ENCODE data around the gene CDC27. TPM values are rescaled to one million over a fixed set of nuclear protein-coding genes. Genes with fewer than 3 reads are reported as not detected.

Gene CDC27
- total and polyA plus RNA-seq, 7 experiments from 2014 or later, result 47.4 to 98.3 (median 67.2) TPM

DNA sequence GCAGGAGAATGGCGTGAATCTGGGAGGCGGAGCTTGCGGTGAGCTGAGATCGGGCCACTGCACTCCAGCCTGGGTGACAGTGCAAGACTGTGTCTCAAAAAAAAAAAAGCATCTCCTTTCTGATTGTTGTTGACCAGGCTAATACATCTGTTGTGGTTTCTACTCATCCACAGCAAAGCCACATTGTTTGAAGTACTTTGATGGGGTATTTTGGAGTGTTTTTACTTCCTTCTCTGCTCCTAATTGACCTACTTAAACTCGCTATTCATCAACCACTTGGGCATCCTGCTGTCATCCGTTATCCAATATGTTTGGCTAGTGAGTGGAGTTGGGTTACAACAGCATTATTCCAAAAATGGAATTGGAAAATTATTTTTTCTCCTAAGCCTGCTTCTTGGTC lies 3.5 kb upstream of the CDC27 start:
- no peaks in the 10 kb centered on the region for H3K9me3 ChIP-seq (ENCODE audit: control insufficient read depth in 2 of 3, low read length in 3 of 3)
- no peak for ATAC-seq
- ChIA-PET POLR2A (no interaction called here), CTCF (no interaction called here)
- H3K36me3 Mint-ChIP-seq, result peaks cover 0 to 4% (median 2%) of the 10 kb centered on the region in 5 donors
- H3K27me3 ChIP-seq (ENCODE audit: control insufficient read depth in 2 of 2, insufficient read depth in 2 of 2, low read length in 2 of 2), result no peaks in the 10 kb centered on the region
- intact Hi-C loops (cut with micrococcal nuclease), result no loop called here
- peaks cover 6 to 11% of the 10 kb centered on the region in 2 donors for H3K4me1 ChIP-seq (ENCODE audit: control insufficient read depth in 2 of 2, insufficient read depth in 2 of 2, low read length in 2 of 2)
- H3K27me3 Mint-ChIP-seq, result peaks cover 0 to 10% (median 0%) of the 10 kb centered on the region in 5 donors
- no peak overlapping the region for H3K4me3 Mint-ChIP-seq
- peaks cover 0 to 5% (median 0%) of the 10 kb centered on the region in 3 experiments for H3K36me3 ChIP-seq (ENCODE audit: control insufficient read depth in 2 of 3, insufficient read depth in 3 of 3, low read length in 3 of 3)
- no peak overlapping the region for H3K27ac ChIP-seq (ENCODE audit: low read depth, low read length)
- no peak for DNase-seq
- peaks cover 12 to 31% (median 21%) of the 10 kb centered on the region in 7 donors for H3K4me1 Mint-ChIP-seq
- H3K27ac Mint-ChIP-seq, result peak overlapping the region in 1 of 9 donors; percentile 28
- H3K9me3 Mint-ChIP-seq, result no peaks in the 10 kb centered on the region
- H3K4me3 ChIP-seq (ENCODE audit: low read length), result no peak overlapping the region

GRCh38 chr17:47190770-47191169 lies 1.7 kb upstream of the CDC27 start:
- H3K4me1 Mint-ChIP-seq, result peaks cover 25 to 45% (median 31%) of the 10 kb centered on the region in 7 donors
- no peak overlapping the region for H3K27ac ChIP-seq (ENCODE audit: low read depth, low read length)
- H3K27ac Mint-ChIP-seq, result no peak overlapping the region
- ChIA-PET CTCF (interaction anchor here (1.8 kb wide), 1 partner anchor 10 kb away, joined by 4 read pairs; no protein-coding TSS in a partner anchor), POLR2A (interaction anchor here (1.2 to 3.1 kb wide), 3 partner anchors 10 to 28 kb away, joined by 3 to 17 read pairs (median 14); no protein-coding TSS in a partner anchor)
- DNase-seq (no peak), ATAC-seq (no peak)
- peaks cover 0 to 2% (median 0%) of the 10 kb centered on the region in 5 donors for H3K27me3 Mint-ChIP-seq
- no peak overlapping the region for H3K4me3 ChIP-seq (ENCODE audit: low read length)
- H3K9me3 ChIP-seq (ENCODE audit: control insufficient read depth in 2 of 3, low read length in 3 of 3), result no peaks in the 10 kb centered on the region
- peaks cover 4 to 9% (median 4%) of the 10 kb centered on the region in 5 donors for H3K36me3 Mint-ChIP-seq
- no peaks in the 10 kb centered on the region for H3K27me3 ChIP-seq (ENCODE audit: control insufficient read depth in 2 of 2, insufficient read depth in 2 of 2, low read length in 2 of 2)
- H3K36me3 ChIP-seq (ENCODE audit: control insufficient read depth in 2 of 3, insufficient read depth in 3 of 3, low read length in 3 of 3), result peaks cover 0 to 5% (median 0%) of the 10 kb centered on the region in 3 experiments
- intact Hi-C loops (cut with micrococcal nuclease), result no loop called here
- peaks cover 9 to 25% of the 10 kb centered on the region in 2 donors for H3K4me1 ChIP-seq (ENCODE audit: control insufficient read depth in 2 of 2, insufficient read depth in 2 of 2, low read length in 2 of 2)
- no peak overlapping the region for H3K4me3 Mint-ChIP-seq
- H3K9me3 Mint-ChIP-seq, result no peaks in the 10 kb centered on the region

GRCh38 chr17:47190243-47190642 lies 1.1 kb upstream of the CDC27 start:
- Mint-ChIP-seq H3K27me3 (no peaks in the 10 kb centered on the region), H3K9me3 (no peaks in the 10 kb centered on the region), H3K4me3 (peak overlapping the region in 8 of 10 donors; percentile 89 to 97 (median 95)), H3K36me3 (peaks cover 0 to 9% (median 4%) of the 10 kb centered on the region in 5 donors), H3K27ac (peak overlapping the region in 7 of 9 donors; percentile 14 to 96 (median 90)), H3K4me1 (peaks cover 27 to 50% (median 32%) of the 10 kb centered on the region in 7 donors)
- peaks cover 0 to 5% (median 0%) of the 10 kb centered on the region in 3 experiments for H3K36me3 ChIP-seq (ENCODE audit: control insufficient read depth in 2 of 3, insufficient read depth in 3 of 3, low read length in 3 of 3)
- H3K4me1 ChIP-seq (ENCODE audit: control insufficient read depth in 2 of 2, insufficient read depth in 2 of 2, low read length in 2 of 2), result peaks cover 9 to 25% of the 10 kb centered on the region in 2 donors
- intact Hi-C loops (cut with micrococcal nuclease), result no loop called here
- no peak overlapping the region for H3K27ac ChIP-seq (ENCODE audit: low read depth, low read length)
- no peaks in the 10 kb centered on the region for H3K27me3 ChIP-seq (ENCODE audit: control insufficient read depth in 2 of 2, insufficient read depth in 2 of 2, low read length in 2 of 2)
- no peak overlapping the region for H3K4me3 ChIP-seq (ENCODE audit: low read length)
- DNase-seq, result no peak
- no peaks in the 10 kb centered on the region for H3K9me3 ChIP-seq (ENCODE audit: control insufficient read depth in 2 of 3, low read length in 3 of 3)
- ChIA-PET CTCF (interaction anchor here (1.8 kb wide), 1 partner anchor 11 kb away, joined by 4 read pairs; no protein-coding TSS in a partner anchor), POLR2A (interaction anchor here (1.2 to 3.1 kb wide), 4 partner anchors 10 to 30 kb away, joined by 3 to 17 read pairs (median 8); no protein-coding TSS in a partner anchor)
- no peak for ATAC-seq

GRCh38 chr17:47189732-47190237 lies 690 bp upstream of the CDC27 start:
- Mint-ChIP-seq H3K4me1 (peaks cover 28 to 52% (median 34%) of the 10 kb centered on the region in 7 donors), H3K27me3 (no peaks in the 10 kb centered on the region), H3K9me3 (no peaks in the 10 kb centered on the region), H3K36me3 (peaks cover 0 to 9% (median 4%) of the 10 kb centered on the region in 5 donors), H3K4me3 (peak overlapping the region; percentile 89 to 97 (median 94)), H3K27ac (peak overlapping the region; percentile 48 to 96 (median 94))
- intact Hi-C loops (cut with micrococcal nuclease), result loop anchor here (1.0 to 5.0 kb wide), 6 partner anchors 16 to 459 kb away; partner anchors contain the start of gene KPNB1 (in 1 of the 2)
- peak overlapping the region; percentile 92 for H3K4me3 ChIP-seq (ENCODE audit: low read length)
- ChIA-PET CTCF (interaction anchor here (1.8 kb wide), 1 partner anchor 11 kb away, joined by 4 read pairs; no protein-coding TSS in a partner anchor), POLR2A (interaction anchor here (0.7 to 3.1 kb wide), 4 partner anchors 11 to 460 kb away, joined by 3 to 17 read pairs (median 9); partner anchors contain the start of gene KPNB1)
- DNase-seq (no peak), ATAC-seq (no peak)
- H3K36me3 ChIP-seq (ENCODE audit: control insufficient read depth in 2 of 3, insufficient read depth in 3 of 3, low read length in 3 of 3), result peaks cover 0 to 5% (median 0%) of the 10 kb centered on the region in 3 experiments
- no peaks in the 10 kb centered on the region for H3K27me3 ChIP-seq (ENCODE audit: control insufficient read depth in 2 of 2, insufficient read depth in 2 of 2, low read length in 2 of 2)
- H3K27ac ChIP-seq (ENCODE audit: low read depth, low read length), result peak overlapping the region; percentile 95
- H3K4me1 ChIP-seq (ENCODE audit: control insufficient read depth in 2 of 2, insufficient read depth in 2 of 2, low read length in 2 of 2), result peaks cover 9 to 25% of the 10 kb centered on the region in 2 donors
- no peaks in the 10 kb centered on the region for H3K9me3 ChIP-seq (ENCODE audit: control insufficient read depth in 2 of 3, low read length in 3 of 3)

DNA sequence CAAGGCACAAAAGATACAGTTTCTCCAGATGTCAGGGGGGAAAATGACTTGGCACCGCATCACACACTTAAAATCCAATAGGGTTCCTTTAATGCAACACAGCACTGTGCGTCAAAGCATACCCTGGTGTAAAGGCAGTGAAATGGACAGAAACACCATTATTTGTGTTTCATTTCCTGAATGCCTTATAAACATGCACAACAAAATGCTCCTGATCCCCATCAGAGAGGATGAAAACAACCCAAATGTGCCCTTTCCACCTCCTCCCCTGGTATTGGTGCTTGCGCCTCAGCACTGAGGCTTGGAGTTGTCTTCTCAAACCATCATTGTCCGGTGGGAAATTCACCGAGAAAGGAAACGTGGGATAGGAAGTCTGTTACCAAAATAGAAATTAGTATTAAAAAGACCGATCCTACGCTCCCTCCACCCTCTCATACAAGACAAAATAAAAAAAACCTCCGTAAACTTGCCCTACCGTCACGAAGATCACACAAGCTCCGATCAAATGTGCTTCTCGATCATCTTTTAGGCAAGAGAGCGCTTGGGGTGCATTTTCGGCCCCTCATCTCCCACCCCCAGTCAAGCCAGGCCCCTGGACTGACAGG lies 722 bp downstream of the CDC27 start:
- Mint-ChIP-seq H3K4me3 (peak overlapping the region; percentile 89 to 97 (median 94)), H3K4me1 (peaks cover 39 to 65% (median 48%) of the 10 kb centered on the region in 7 donors), H3K27me3 (no peaks in the 10 kb centered on the region), H3K36me3 (peaks cover 0 to 9% (median 4%) of the 10 kb centered on the region in 5 donors), H3K27ac (peak overlapping the region; percentile 48 to 96 (median 94)), H3K9me3 (no peaks in the 10 kb centered on the region)
- peak overlapping the region; percentile 92 for H3K4me3 ChIP-seq (ENCODE audit: low read length)
- no peak for ATAC-seq
- peaks cover 14 to 37% of the 10 kb centered on the region in 2 donors for H3K4me1 ChIP-seq (ENCODE audit: control insufficient read depth in 2 of 2, insufficient read depth in 2 of 2, low read length in 2 of 2)
- H3K9me3 ChIP-seq (ENCODE audit: control insufficient read depth in 2 of 3, low read length in 3 of 3), result no peaks in the 10 kb centered on the region
- POLR2A ChIA-PET, result interaction anchor here (0.6 to 3.1 kb wide), 6 partner anchors 15 to 713 kb away, joined by 3 to 17 read pairs (median 4); no protein-coding TSS in a partner anchor
- peak overlapping the region; percentile 95 for H3K27ac ChIP-seq (ENCODE audit: low read depth, low read length)
- H3K36me3 ChIP-seq (ENCODE audit: control insufficient read depth in 2 of 3, insufficient read depth in 3 of 3, low read length in 3 of 3), result peaks cover 0 to 5% (median 0%) of the 10 kb centered on the region in 3 experiments
- CTCF ChIA-PET, result interaction anchor here (0.7 to 1.1 kb wide), 2 partner anchors 29 to 503 kb away, joined by 3 to 4 read pairs; no protein-coding TSS in a partner anchor
- no peaks in the 10 kb centered on the region for H3K27me3 ChIP-seq (ENCODE audit: control insufficient read depth in 2 of 2, insufficient read depth in 2 of 2, low read length in 2 of 2)
- intact Hi-C loops (cut with micrococcal nuclease), result loop anchor here (2.0 to 5.0 kb wide), 5 partner anchors 34 to 460 kb away; partner anchors contain the start of gene KPNB1 (in 1 of the 2)
- peak in 5 of 9 donors; percentile 14 to 39 (median 27) for DNase-seq

DNA sequence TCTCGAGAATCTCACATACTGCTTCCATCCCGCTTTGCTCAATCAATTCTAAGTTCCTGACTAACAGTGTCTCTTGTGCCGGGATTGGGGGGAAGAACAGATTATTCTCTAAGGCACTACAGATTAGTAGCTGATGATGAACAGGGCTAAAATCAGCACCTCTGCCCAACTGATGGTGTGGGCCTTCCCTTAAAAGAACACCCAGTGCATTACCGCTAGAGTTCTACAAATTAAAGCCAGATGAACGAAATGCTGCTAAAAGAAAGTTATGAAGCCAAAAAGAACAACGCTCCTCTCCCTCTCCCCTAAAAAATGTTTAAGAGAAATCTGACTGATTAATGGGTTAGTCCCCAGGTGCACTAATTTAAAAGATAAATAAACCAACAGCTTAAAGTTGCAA lies 4.4 kb downstream of the CDC27 start:
- no peaks in the 10 kb centered on the region for H3K27me3 Mint-ChIP-seq
- ATAC-seq (no peak), DNase-seq (no peak)
- H3K9me3 Mint-ChIP-seq, result no peaks in the 10 kb centered on the region
- H3K36me3 Mint-ChIP-seq, result peaks cover 0 to 16% (median 11%) of the 10 kb centered on the region in 5 donors
- peak overlapping the region in 2 of 9 donors; percentile 5 to 26 for H3K27ac Mint-ChIP-seq
- Histone ChIP-seq H3K4me1 (ENCODE audit: control insufficient read depth in 2 of 2, insufficient read depth in 2 of 2, low read length in 2 of 2) (peaks cover 14 to 36% of the 10 kb centered on the region in 2 donors), H3K4me3 (ENCODE audit: low read length) (no peak overlapping the region), H3K27ac (ENCODE audit: low read depth, low read length) (no peak overlapping the region), H3K27me3 (ENCODE audit: control insufficient read depth in 2 of 2, insufficient read depth in 2 of 2, low read length in 2 of 2) (no peaks in the 10 kb centered on the region), H3K9me3 (ENCODE audit: control insufficient read depth in 2 of 3, low read length in 3 of 3) (no peaks in the 10 kb centered on the region), H3K36me3 (ENCODE audit: control insufficient read depth in 2 of 3, insufficient read depth in 3 of 3, low read length in 3 of 3) (peaks cover 0 to 13% (median 3%) of the 10 kb centered on the region in 3 experiments)
- intact Hi-C loops (cut with micrococcal nuclease), result loop anchor here in 1 of 2 donors (5.0 kb wide), 2 partner anchors 38 to 308 kb away; no protein-coding TSS in a partner anchor
- H3K4me1 Mint-ChIP-seq, result peaks cover 40 to 81% (median 70%) of the 10 kb centered on the region in 7 donors
- ChIA-PET CTCF (interaction anchor here (0.7 kb wide), 1 partner anchor 36 kb away, joined by 3 read pairs; no protein-coding TSS in a partner anchor), POLR2A (no interaction called here)
- H3K4me3 Mint-ChIP-seq, result peak overlapping the region in 3 of 10 donors; percentile 9 to 47 (median 25)
